Raji (cell line): Measurements from ENCODE around the gene SLC36A1.

ENCODE experiments used
- POLR2A ChIP-seq: IDR thresholded peaks from 2 replicates; pipeline ENCODE4 v1.6.1; 2011; ENCODE audit warnings: low read depth, low read length, control low read depth; ENCODE audit not compliant: insufficient read depth

Gene SLC36A1

DNA sequence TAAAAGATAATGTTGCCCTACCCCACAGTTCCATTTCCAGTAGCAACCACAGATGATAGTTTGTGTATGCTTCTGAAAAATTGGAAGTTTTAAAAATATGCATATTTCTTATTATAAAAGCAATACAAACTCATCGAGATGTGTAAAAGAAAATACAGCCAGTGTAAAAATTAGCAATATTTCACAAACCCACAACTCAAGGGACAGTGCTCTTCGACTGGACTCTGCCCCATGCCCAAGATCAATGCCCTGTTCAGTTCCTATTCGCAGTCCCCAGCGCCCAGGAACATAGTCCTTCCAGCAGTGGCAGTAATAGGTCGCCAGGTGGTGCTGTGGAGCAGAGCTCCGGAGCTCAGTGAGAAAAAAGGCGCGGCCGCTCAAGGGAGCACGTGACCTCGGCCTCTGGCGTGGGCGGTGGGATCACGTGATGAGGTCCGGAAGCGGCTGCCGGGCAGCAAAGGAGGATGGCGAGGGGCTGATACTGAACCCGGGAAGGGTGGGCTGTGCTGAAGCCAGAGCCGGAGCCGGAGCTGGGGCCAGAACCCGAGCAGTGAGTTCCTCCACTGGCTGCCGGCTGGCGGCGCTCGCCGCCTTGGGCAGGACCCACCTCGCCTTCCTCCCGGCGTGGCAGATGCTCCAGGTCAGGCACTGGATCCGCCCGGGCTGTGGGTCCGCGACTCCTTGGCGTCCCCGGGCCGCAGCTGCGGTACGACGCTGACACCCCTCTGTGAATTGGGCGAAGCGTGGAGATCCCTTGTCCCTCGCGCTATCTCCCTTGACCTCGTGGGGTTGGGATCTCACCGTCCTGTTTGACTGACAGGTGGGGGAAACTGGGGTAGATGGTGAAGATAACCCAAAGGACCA, at the start of gene SLC36A1:
SLC36A1 (plus strand) TSS at position 430 of the 864 bp plus-strand sequence. CDS start 11,190 bp downstream, outside the sequence.
- peak; percentile 87 for TF ChIP-seq POLR2A

DNA sequence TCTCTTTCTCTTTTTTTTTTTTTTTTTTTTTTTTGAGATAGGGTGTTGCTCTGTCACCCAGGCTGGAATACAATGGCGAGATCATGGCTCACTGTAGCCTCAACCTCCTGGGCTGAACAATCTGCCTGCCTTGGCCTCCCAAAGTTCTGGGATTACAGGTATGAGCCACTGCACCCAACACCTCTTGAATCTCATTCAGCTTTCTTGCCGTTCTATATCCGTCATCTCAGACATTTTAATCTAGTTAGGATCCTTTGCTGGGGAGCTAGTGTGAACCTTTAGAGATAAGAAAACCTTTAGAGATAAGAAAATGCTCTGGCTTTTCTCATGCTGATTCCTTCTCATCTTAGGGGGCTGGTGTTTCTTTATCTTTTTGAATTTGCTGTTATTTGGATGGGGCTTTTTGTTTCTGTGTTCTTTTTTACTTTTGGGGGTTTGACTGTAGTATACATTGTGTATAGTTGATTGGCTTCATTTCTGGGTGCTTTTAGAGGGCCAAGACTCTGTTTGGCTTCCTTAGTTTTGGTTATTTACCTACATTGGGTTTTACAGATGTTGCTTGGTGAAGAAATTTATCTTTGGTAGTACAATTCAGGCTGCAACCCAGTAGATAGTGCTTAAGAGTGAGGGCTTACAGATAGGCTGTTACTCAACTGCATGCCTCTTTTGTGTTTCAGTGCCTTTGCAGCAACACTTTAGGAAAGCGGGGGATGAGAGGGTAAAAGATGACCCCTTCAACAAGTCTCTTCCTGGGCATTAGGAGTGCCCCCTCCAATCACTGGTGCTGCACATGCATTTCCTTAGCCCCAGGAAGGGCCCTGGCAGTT, 41.9 kb upstream of the SLC36A1 start:
- no peak for TF ChIP-seq POLR2A

DNA sequence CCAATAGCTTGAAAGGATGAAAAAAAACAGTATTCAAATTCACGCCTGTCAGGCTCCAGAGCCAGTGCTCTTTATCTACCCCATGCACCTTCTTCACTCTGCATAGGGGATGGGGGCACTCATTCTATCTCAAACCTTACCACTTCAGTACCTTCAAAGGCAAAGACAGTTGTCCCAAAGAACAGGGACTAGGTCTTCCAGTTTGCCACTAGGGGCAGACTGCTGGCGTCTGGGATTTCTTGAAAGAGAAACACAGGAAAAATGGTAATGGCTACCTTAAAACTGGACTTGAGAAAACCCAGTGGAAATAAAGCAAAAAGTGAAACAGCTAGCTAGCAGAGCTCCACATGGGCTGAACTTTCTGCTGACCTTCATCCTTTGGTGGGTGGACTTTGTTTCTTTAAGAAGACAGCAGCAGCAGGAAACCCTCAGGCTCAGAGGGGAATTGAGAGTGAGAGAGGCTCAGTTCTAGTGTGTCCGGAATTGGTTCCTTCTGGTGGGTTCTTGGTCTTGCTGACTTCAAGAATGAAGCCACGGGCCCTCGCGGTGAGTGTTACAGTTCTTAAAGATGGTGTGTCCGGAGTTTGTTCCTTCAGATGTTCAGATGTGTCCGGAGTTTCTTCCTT, 41.0 kb upstream of the SLC36A1 start:
- no peak for TF ChIP-seq POLR2A

DNA sequence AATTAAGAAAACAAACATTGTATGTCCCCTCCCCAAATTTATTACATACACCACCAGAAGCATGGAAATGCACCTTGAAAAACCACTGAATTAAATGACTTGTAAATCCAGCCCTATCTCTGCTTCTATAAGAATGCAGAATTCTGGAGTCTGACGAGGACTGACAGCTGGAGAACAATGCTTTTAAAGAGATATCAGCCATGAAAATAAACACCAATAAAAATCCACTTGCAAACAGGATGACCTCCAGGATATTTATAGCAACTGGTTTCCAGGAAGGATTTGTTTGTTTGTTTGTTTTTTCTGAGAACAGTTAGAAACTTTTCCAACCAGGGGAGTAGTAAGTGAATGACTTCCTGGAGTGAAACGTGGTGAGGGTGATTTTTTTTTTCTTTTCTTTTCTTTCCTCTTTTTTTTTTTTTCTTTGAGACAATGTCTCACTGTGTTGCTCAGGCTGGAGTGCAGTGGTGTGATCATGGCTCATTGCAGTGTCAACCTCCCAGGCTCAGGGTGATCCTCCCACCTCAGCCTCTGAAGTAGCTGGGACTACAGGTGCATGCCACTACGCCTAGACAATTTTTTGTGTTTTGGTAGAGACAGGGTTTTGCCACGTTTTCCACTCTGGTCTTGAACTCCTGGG, 38.7 kb upstream of the SLC36A1 start:
- no peak for TF ChIP-seq POLR2A

DNA sequence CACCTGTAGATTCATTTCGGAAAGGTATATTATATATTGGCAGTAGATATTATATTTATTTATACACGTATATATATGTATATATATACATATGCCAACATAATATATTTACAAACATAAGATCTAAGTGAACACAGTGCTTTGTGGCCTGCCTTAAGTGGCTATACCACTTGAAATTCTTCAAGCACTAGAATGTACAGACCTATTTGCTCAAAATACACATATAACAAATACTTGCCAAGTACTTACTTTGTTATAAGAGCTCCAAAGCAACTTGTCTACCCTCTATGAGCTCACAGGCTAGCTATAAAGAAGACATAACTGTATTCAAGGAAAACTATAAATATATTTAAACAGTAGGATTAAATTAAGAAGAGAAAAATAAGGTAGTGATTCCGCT, 33.6 kb upstream of the SLC36A1 start:
- no peak for TF ChIP-seq POLR2A

DNA sequence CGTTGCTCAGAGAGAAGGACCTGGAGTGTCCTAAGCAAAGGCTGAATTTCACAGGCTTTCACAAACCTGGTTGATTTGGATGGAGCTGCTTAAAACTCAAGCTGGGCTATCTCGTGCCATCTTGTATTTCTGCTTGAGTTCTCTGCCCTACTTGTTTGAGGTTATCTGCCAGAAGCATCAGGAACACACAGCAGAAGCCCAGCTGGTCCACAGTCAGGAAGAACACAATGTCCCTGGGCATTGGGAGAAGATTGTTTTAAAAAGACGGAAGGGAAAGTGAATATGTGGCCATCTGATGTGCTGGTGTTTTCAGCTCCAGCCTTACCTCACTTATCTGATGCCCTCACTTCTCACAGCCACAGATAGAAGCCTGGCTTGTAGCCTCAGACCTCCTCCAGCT, 32.9 kb upstream of the SLC36A1 start:
- TF ChIP-seq POLR2A, result no peak

DNA sequence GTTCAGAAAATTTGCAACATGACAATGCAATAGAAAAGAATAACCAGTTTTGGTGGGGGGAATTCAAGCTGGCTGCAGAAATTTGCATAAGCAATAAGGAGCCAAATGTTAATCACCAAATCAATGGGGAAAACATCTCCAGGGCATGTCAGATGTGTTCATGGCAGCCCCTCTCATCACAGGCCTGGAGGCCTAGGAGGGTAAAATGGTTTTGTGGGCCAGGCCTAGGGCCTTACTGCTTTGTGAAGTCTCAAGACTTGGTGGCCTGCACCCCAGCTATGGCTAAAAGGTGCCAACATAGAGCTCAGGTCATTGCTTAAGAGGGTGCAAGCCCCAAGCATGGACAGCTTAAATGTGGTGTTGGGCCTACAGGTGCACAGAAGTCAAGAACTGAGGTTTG, 29.7 kb upstream of the SLC36A1 start:
- no peak for TF ChIP-seq POLR2A

DNA sequence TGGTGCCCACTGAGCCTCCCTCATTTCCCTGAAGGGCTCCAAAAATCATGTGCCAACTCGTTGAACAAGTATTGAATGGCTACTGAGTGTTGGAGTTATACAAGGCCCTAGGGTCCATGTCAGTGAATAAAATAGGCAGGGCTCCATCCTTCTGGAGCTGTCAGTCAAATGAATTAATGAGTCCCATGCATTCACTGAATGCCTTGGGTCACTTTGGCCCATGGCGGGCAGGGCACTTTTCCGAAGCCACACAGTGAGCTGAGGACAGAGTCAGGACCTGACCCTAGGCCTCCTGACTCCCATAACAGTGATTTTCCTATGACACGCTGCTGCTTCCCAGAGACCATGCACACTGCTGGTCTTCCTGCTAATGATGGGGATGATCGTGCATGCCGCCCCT, 27.3 kb upstream of the SLC36A1 start:
- TF ChIP-seq POLR2A, result no peak

DNA sequence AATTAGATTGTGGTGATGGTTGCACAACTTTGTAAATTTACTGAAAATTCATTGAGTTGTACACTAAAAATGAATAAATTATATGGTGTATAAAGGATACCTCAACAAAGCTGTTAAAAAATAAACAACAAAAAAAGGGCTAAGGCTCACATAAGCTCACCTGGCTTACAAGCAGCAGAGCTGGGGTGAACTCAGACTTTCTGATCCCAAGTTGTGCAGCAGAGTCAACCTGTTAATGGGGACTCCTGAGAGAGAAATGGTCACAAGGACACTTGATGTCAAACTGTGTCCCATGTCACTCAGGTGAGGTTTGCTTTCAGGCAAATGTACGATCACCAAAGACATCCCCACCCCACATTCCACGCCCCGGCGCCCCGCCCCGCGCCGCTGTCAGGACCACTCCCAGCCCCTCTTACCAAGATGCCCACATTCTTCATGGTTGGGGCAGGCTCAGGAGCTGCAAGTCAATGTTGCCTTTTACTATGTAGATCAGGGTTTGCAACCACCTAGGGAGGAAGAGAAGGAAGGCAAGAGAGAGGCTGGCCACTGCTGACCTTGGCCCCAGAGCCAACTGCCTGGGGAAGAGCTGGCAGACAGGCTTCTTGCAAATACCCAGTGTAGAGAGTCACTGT, 22.4 kb upstream of the SLC36A1 start:
- TF ChIP-seq POLR2A, result no peak

DNA sequence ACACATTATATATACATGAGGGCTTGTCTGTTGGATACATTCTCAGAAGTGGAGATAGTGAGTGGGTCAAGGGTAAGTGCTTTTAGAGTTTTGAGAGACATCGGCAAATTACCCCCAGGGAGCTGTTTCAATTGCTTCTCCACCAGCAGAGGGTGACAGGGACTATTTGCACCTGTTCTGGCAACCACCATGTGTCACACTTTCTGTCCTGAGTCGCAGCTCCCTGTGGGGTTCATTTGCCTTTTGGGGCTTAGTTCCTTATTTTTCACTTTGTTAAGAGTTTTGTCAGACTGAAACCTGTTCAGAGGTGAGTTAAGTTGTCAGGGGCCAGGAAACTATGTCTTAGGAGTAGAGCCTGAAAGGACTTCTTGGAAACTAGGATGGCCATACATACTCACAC, 20.1 kb upstream of the SLC36A1 start:
- no peak for TF ChIP-seq POLR2A

DNA sequence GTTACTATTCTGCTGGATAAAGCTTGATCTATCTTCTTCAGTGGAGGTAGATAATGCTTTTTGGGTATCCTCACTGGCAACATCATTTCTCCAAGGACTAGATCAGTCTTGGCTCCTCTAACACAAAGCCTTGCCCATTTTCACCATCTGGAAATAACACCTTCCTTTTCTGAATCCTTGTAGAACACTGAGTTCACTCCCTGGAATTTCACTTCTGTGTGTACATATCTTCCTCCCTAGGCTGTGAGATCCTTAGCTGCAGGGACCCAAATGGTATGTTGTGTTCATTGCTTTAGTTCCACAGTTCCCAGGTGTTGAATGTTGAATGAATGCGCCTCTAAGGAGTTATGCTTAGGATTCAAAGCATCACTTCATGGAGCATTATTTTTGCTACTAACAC, 16.7 kb upstream of the SLC36A1 start:
- TF ChIP-seq POLR2A, result no peak

DNA sequence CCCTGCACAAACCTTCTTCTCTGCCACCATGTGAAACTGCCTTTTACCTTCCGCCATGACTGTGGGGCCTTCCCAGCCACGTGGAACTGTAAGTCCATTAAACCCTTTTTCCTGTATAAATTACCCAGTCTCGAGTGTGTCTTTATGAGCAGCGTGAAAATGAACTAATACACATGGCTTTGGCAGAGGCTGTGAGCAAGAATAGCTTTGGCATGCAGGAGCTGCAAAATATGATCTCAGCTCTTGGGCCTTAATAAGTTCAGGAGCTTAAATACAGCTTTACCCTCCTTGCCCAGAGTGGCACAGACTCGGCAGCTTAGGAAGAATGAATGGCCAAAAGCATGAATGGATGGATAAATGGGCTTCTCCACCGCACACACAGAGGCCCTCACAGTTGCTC, 15.7 kb upstream of the SLC36A1 start:
- TF ChIP-seq POLR2A, result no peak

DNA sequence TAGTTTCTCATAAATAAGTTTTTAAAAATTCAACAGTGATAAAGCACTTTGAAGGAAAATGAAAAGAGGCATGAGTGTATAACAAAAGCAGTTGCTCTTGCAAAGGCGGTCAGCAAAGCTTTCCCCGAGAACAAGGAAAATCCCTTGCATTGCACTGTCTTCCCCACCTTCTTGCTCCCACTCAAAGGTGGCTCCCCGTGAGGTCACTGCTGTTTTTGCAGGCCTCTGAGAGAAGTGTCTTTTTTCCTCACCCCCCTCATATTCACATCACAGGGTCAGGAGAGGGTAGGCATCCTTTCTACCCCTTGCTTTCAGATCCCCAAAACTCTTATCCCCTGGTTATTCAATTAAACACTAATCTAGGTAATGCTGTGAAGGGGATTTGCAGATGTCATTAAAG, 15.2 kb upstream of the SLC36A1 start:
- no peak for TF ChIP-seq POLR2A

DNA sequence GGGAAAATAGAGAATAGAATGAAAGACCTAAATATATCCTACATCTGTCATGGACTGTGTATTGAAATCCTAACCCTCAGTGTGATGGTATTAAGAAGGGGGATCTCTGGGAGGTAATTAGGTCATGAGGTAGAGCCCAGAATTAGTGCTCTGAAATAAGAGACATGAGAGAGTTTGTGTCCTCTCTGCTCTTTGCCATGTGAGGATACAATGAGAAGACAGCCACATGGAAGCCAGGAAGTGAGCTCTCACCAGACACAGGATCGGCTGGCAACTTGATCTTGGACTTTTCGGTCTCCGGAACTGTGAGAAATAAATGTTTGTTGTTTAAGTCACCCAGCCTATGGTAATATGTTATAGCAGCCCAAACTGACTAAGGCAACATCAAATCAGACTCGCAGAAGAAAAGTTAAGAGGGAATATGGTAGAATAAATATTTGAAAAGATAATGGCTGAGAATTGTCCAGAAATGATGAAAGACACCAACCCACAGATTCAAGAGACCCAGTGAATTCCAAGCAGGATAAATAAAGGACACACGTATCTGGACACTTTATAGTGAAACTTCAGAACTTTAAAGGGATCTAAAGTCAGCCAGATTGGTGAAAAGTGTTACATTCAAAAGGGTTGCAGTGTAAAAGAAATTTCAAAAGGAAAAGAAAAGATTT, 12.7 kb upstream of the SLC36A1 start:
- TF ChIP-seq POLR2A, result no peak
